Right lobe of liver (tissue), 6 donors: ENCODE measurements around the gene ISLR. TPM values are rescaled to one million over a fixed set of nuclear protein-coding genes. Genes with fewer than 3 reads are reported as not detected.

ENCODE experiments used
- ATAC-seq, 4 donors: fragments of 200-7000 bp; cut with Tn5 transposase; one replicate each; pipeline ENCODE4 v1.9.1; 2020; ENCODE audit warnings: mild to moderate bottlenecking in 4 of 4, moderate library complexity in 4 of 4
- DNase-seq, 3 donors: peaks; one replicate each; pipeline ENCODE4 v3.0.0-alpha.2; 2020
- H3K27ac ChIP-seq, 3 donors: fragments of 200-600 bp; one replicate each; pipeline ENCODE4 v1.8.0; 2022
- H3K27me3 ChIP-seq, 2 donors: fragments of 200-600 bp; one replicate each; pipeline ENCODE4 v1.8.0; 2022
- H3K36me3 ChIP-seq, 4 donors: fragments of 200-600 bp; sonication (generic) in 1 of 4; one replicate each; pipeline versions ENCODE4 v1.5.1 to v1.8.0; 2017 to 2022; ENCODE audit warnings: control low read depth in 1 of 4
- H3K4me1 ChIP-seq, 4 donors: fragments of 200-600 bp; sonication (generic) in 1 of 4; one replicate each; pipeline versions ENCODE4 v1.5.1 to v1.8.0; 2017 to 2022; ENCODE audit warnings: control low read depth in 1 of 4
- H3K4me3 ChIP-seq, 3 donors: fragments of 200-600 bp; one replicate each; pipeline ENCODE4 v1.8.0; 2022
- H3K9me3 ChIP-seq, 4 donors: fragments of 200-600 bp; sonication (generic) in 1 of 4; one replicate each; pipeline versions ENCODE4 v1.5.1 to v1.8.0; 2017 to 2022; ENCODE audit warnings: control low read depth in 1 of 4
- POLR2A ChIP-seq: fragments of 450-650 bp; IDR thresholded peaks from one replicate; pipeline ENCODE4 v1.6.1; 2017; ENCODE audit warnings: antibody characterized with exemption, mild to moderate bottlenecking
- WGBS: methylation state at CpG from one replicate; pipeline ENCODE4 v1.1.6; 2018; ENCODE audit warnings: low coverage, low lambda C conversion rate; ENCODE audit not compliant: insufficient coverage; ENCODE audit errors: missing lambda C conversion rate; 5-methylcytosine and 5-hydroxymethylcytosine counted together
- intact Hi-C, 2 donors: fragments of 100-400 bp; cut with DNase I; formaldehyde crosslinking; loops; one replicate each; pipeline versions ENCODE4 v1.11.2 to v1.14.1; 2022
- total RNA-seq, 6 experiments: library from RNA; depleted of rRNA in 2 of 6; stranded (reverse); fragments of >200 nt in 2 of 6; fragmentation: NEBNext Ultra II Directional in 3 of 6; extraction: Animal tissue kit (Norgen Biotek cat#: 25700) in 3 of 6; gene quantifications; one replicate each; pipeline versions ENCODE4 v1.1.0 to v1.2.4, GENCODE V29; 2016 to 2023
- TF ChIP-seq, protein P1 (sequence below), 4 donors: fragments of 200-600 bp in 3 of 4; fragments of 450-650 bp in 1 of 4; IDR thresholded peaks; one replicate each; pipeline versions ENCODE4 v1.5.1 to v1.8.0; 2016 to 2022; ENCODE audit warnings: antibody characterized with exemption in 4 of 4, mild to moderate bottlenecking in 2 of 4
- donor health status: DM: no; HTN: yes; CAD: no.
- donor health status: DM: no; HTN: no; CAD: no.
- donor health status: DM: no; HTN: no; CAD: no.
- donor health status: DM: no; HTN: yes; CAD: no.
- donor health status: DM: no; HTN: yes; CAD: no.

Gene ISLR
- total RNA-seq, 6 experiments from 2014 or later, result 1.5 to 9.9 (median 2.6) TPM

DNA sequence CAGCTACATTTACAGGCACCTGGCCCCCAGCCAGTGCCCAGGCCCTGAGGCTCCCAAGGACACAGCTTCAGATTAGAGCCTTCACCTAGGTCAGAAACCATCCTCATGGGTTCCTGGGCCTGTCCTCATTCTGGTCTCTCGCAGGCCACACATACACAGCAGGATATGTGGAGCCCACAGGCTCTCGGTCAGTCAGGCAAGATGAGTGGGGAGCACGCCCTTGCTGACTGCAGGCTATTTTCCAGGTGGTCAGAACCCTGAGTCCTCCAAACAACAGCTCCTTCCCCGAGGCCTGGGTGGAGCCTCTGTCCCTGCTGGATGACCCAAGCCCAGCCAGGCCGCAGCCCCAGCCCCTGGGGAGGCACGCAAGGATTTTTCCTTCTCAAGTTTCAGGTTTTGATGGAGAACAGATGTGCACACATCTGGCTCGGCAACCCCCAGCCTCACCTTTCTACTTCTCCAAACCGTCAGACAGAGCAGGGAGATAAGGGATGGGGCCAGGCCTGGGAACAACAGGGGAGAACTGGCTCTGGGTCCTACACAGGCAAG is 27.4 kb downstream of the ISLR start:
- TF ChIP-seq, protein P1, sequence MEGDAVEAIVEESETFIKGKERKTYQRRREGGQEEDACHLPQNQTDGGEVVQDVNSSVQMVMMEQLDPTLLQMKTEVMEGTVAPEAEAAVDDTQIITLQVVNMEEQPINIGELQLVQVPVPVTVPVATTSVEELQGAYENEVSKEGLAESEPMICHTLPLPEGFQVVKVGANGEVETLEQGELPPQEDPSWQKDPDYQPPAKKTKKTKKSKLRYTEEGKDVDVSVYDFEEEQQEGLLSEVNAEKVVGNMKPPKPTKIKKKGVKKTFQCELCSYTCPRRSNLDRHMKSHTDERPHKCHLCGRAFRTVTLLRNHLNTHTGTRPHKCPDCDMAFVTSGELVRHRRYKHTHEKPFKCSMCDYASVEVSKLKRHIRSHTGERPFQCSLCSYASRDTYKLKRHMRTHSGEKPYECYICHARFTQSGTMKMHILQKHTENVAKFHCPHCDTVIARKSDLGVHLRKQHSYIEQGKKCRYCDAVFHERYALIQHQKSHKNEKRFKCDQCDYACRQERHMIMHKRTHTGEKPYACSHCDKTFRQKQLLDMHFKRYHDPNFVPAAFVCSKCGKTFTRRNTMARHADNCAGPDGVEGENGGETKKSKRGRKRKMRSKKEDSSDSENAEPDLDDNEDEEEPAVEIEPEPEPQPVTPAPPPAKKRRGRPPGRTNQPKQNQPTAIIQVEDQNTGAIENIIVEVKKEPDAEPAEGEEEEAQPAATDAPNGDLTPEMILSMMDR (IDR thresholded peaks at IDR 0.05), result no peak
- no peak for TF ChIP-seq POLR2A
- no peak for DNase-seq
- intact Hi-C loops, result no loop called here
- whole genome bisulfite sequencing, result 75% methylated on average over 5 of the region's 8 CpGs
- H3K4me3 ChIP-seq, result no peak overlapping the region
- peaks cover 0 to 3% (median 0%) of the 10 kb centered on the region in 4 donors for H3K4me1 ChIP-seq
- no peaks in the 10 kb centered on the region for H3K36me3 ChIP-seq
- H3K9me3 ChIP-seq, result no peaks in the 10 kb centered on the region
- no peak for ATAC-seq
- H3K27ac ChIP-seq, result no peak overlapping the region
- no peaks in the 10 kb centered on the region for H3K27me3 ChIP-seq

DNA sequence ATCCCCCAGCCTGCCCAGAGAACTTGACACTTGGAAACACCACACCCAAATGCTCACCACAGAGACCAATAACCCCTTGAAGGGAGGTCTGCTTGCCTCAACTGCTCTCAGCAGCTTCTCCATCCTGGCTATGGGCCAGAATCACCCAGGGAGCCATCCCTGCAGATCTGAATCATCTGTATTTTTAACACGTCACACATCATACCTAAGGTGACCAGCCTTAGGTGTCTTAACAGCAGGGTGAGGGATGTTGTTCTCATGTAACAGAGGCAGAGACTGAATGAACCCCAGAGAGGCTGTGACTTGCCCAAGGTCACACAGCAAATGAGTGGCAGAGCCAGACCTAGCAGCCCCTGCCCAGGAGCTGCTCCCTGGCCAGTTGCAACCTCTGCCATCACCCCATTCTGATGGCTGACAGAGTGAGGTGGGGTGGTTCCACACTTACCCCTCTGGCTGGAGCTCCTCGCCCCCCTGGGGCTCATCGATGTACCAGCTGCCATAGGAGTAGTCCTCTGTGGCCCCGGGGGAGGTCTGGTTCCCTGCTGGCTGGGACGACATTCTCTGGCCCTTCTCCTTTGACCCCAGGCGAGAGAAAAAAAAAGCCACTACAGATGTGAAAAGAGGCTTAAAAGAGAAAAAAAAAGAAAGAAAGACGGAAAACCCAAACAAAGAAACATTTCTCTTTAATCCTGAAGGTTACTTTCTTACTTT is 28.4 kb downstream of the ISLR start:
- WGBS, result 31% methylated on average over 6 of the region's 7 CpGs
- H3K9me3 ChIP-seq, result no peaks in the 10 kb centered on the region
- intact Hi-C loops, result no loop called here
- no peak for DNase-seq
- H3K4me3 ChIP-seq, result no peak overlapping the region
- H3K36me3 ChIP-seq, result no peaks in the 10 kb centered on the region
- TF ChIP-seq POLR2A, result no peak
- TF ChIP-seq, protein P1 (IDR thresholded peaks at IDR 0.05), result no peak
- ATAC-seq, result no peak
- H3K27me3 ChIP-seq, result no peaks in the 10 kb centered on the region
- no peak overlapping the region for H3K27ac ChIP-seq
- H3K4me1 ChIP-seq, result peaks cover 0 to 3% (median 0%) of the 10 kb centered on the region in 4 donors

GRCh38 chr15:74202452-74203401 is 29.2 kb downstream of the ISLR start, which contains the start of gene STRA6:
Gene STRA6 (minus strand): TSS chr15:74202787. CDS start chr15:74202267, 520 bp downstream.
- Histone ChIP-seq H3K9me3 (no peaks in the 10 kb centered on the region), H3K27me3 (no peaks in the 10 kb centered on the region), H3K27ac (no peak within 1 kb of the TSS), H3K4me3 (no peak within 1 kb of the TSS), H3K4me1 (peaks cover 0 to 3% (median 0%) of the 10 kb centered on the region in 4 donors), H3K36me3 (no peaks in the 10 kb centered on the region)
- DNase-seq, result no peak
- TF ChIP-seq, protein P1 (IDR thresholded peaks at IDR 0.05), result no peak
- no peak for TF ChIP-seq POLR2A
- 38% methylated on average over 13 of the region's 26 CpGs for WGBS
- intact Hi-C loops, result no loop called here
- no peak for ATAC-seq

- WGBS, result 43% methylated on average over 3 of the region's 10 CpGs
- no peaks in the 10 kb centered on the region for H3K27me3 ChIP-seq
- no peak overlapping the region for H3K4me3 ChIP-seq
- no peak for ATAC-seq
- no peaks in the 10 kb centered on the region for H3K9me3 ChIP-seq
- no peak overlapping the region for H3K27ac ChIP-seq
- peaks cover 0 to 3% (median 0%) of the 10 kb centered on the region in 4 donors for H3K4me1 ChIP-seq
- no peak for DNase-seq
- TF ChIP-seq, protein P1 (IDR thresholded peaks at IDR 0.05), result no peak
- no peak for TF ChIP-seq POLR2A
- no peaks in the 10 kb centered on the region for H3K36me3 ChIP-seq
- intact Hi-C loops, result no loop called here
Measured at GRCh38 chr15:74203914-74204431, 30.5 kb downstream of the ISLR start.
